GM19372 (cell line): ENCODE measurements around the gene NUAK2.
A peak's percentile ranks its signal among the peaks of the same experiment; 100 is the strongest.

Experiments used
- ATAC-seq: cut with Tn5 transposase; IDR thresholded peaks from one replicate; pipeline ENCODE4 v1.9.1; 2021; ENCODE audit warnings: mild to moderate bottlenecking, low read depth, moderate library complexity; ENCODE audit not compliant: unreplicated experiment

NUAK2 gene

DNA sequence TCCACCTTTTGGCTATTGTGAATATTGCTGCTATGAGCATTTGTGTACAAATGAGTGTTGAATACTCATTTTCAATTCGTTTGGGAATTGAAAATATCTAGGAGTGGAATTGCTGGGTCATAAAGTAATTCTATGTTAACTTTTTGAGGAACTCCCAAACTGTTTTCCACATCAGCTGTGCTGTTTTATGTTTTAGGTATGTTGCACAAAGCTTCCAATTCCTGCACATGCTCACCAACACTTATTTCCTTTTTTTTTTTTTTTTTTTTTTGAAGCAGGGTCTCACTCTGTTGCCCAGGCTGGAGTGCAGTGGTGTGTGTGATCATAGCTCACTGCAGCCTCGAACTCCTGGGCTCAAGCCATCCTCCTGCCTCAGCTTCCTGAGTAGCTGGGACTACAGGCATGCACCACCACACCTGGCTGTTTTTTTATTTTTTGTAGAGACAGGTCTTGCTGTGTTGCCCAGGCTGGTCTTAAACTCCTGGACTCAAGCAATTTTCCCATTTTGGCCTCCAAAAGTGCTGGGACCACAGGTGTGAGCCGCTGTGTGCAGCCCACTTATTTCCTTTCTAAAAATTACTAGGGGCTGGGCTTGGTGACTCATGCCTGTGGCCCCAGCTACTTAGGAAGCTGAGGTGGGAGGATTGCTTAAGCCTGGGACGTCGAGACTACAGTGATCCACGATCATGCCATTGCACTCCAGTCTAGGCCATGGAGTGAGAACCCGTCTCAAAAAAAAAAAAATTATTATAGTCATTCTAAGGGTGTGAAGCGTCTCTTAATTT is 60.4 kb downstream of the NUAK2 start:
- no peak for ATAC-seq

DNA sequence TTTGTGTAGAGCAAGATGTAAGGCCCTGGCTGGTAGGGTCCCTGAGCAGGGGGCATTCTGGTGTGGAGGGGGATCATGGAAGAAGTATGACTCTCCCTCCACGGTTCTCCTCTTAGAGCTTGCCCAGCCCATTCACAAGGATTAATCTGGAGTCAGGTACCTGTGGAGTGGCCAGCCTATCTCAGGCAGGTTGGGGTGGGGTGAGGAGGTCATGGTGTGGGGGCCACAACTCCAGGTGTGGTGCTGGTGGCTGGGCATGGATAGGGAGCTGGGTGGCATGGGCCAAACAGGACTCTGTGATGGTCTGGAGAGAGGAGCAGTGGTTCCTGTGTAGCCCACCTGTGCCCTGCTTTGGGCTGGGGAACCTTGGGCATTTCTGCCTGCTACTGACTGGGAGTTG is 61.5 kb downstream of the NUAK2 start:
- no peak for ATAC-seq

DNA sequence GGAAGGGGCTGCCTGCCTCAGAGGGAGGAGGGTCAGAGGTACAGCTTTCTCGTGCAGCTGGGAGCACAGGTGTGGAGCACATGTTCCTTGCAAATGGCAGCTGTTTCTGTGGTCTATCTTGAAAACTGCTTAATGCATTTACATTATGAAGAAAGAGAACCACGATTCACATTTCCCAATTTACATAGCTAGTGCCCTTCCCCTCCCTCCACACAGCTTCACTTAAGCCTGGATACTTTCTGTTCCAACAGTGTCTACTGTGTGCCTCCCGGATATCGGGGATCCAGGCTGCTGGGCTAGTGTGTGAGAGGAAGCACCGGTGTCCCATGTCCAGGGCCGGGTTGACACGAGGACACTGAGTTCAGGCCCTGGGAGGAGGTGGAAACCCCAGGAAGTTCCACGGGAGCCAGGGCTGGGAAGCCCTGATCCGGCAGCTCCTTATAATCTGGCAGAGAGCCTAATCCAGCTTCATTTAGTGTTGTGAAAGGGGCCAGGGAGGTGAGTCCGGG is 62.2 kb downstream of the NUAK2 start:
- ATAC-seq: no peak

DNA sequence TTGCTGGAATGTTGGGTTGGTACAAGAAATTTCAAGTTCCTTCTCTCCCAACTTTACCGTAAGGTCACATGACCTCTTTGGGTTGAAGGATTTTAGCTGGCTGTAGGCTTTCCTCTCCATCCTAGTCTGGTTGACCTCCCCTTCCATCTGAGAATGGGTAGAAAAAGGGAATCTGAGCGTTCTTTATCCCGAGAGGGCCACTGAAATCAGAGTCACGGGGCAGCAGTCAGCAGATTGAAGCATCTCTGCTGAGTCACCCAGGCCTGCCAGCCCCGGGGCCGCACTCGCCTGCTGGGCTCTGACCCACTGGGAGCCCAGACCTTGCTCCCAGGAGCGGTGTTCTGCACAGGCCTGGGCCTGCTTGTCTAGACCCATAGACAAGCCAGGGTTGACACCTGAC is 62.8 kb downstream of the NUAK2 start:
- ATAC-seq: no peak

DNA sequence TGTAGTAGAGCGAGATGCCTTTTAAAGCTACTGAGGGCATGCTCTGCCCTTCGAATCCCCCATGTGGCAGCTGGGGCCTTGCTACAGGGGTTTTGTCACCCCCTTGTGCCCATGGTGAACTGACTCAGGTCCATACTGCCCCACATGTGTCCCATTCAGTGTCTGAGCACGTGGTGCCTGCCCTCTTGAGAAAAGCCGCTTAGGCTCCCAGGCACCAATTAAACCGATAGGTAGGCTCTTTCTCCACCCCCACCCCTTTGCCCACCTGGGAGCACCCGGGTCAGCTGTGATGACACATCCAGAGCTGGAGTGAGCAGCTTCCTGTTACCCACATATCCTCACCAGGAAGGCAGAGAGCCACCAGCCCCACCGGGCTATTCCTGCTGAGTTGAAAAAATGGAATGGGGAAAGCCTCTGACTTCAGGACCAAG is 63.3 kb downstream of the NUAK2 start:
- ATAC-seq: no peak

DNA sequence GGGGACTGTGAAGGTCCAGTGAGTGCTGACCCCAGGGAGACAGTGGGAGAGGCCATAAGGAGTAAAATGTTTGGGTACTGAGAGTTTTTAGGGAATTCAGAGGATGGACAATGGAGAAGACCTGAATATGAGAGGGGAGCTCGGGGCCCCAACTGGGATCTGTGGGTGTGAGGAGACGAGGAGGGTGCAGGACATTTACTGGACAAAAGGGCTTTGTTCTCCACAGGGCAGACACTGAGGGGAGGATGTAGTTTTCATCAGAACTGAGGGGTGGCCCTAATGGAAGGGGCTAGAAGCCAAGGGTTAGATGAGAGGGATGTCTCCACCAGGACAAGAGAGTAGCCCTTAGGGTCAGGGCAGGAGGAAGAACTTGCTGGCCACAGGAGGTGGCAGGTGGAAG is 63.8 kb downstream of the NUAK2 start:
- no peak for ATAC-seq

DNA sequence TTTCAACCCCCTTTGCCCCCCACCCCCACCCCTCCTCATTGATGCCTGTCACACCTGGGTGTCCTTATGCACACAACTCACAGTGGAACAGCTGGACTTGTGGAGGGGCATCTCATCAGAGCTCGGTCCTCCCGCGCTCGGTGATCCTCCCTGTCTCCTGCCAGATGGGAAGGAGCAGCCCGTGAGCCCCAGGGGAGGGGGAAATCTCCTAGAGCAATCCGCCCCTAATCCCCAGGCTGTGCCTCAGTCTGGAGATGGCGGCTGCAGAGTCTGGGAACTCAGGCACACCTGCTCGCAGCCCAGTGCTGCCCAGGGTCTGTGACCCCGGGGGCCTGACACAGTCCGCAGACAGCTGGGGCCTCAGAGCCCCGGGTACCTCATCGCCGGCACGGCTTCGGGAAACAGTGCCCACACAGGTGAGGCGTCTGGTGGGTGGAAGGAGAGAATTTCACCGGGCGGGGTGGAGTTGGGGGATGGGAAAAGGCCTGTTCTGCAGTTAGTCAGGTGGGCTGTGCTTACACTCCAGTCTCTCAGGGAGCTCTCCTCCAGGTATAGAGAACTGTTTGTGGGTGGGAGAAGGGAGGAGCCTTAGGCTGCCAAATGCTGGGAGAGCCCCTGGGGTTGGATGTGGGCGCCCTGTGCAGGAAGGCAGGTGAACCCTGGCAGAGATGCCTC is 64.5 kb downstream of the NUAK2 start:
- ATAC-seq: no peak

DNA sequence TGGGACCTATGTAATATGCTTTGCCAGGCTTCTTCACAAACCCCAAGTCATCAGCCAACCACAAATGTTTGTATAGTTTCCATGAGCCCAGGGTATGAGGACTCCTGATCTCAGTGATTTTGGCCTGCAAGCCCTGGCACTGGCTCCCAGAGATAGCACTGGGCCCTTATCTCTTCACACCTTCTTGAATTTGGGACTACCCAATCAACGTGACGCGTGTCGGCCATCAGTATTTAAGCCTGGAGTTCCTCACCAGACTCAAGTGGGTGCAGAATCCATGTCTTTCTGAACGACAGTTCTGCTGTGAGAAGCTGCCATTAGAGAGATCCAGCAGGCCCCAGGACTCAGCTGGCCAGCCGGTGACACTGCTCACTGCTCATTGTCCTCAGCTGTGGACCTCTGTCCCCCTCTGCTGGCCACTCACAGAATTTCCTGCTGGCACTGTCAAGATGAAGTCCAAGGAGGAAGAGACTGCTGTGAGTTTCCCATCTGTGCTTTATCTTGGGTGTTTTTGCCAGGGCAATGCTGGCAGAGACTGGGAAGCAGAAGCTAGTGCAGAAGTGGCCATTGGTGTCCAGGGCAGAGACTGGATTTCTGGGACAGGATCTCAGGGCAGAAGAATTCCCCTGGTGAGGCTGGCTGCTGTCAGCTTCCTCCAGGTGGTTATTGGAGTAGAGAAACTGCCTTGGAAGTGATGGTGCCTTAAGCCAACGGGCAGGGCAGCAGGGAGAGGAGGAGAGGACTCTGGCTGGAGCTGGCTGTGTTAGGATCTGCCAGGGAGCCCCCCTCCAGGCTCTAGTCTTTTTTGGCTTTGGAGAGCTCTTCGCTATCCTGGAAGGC is 65.4 kb downstream of the NUAK2 start:
- ATAC-seq: peak; percentile 67
